ENCODE data around the gene ABCG2. TPM values are rescaled to one million over a fixed set of nuclear protein-coding genes. Genes with fewer than 3 reads are reported as not detected.

The ABCG2 gene
- total RNA-seq, 2 experiments from 2014 or later = 1.8 to 4.4 TPM

Other genes starting within 250 kb of the ABCG2 start
- gene SPP1, start 182.9 kb downstream of the ABCG2 start, total RNA-seq = under 1 TPM in 1 of 2 experiments, not detected in 1; 0.54 TPM
- 10 to 100 TPM; 11.8 to 12.5 TPM for gene PKD2, start 151.0 kb downstream of the ABCG2 start, total RNA-seq
- gene PPM1K, start 125.9 kb upstream of the ABCG2 start, total RNA-seq = 100 to 1,000 TPM in 1 of 2 experiments, 10 to 100 TPM in 1; 76.8 to 125 TPM
- gene HERC6, start 220.2 kb upstream of the ABCG2 start, total RNA-seq = 10 to 100 TPM; 49.9 to 55.8 TPM